H7 (cell line): ENCODE results near the gene DCAF4. TPM values are rescaled to one million over a fixed set of nuclear protein-coding genes. Genes with fewer than 3 reads are reported as not detected.
"Not testable (repeated sequence)": the region's sequence is repeated elsewhere in the genome, so short reads cannot be mapped to it uniquely, and the experiment has no call there.

Experiments used
- DNase-seq: peaks from one replicate; pipeline ENCODE4 v3.0.0; 2012
- H3K27me3 ChIP-seq: 2 replicates; pipeline ENCODE4 v1.6.0; 2011; ENCODE audit warnings: mild to moderate bottlenecking, low read length; ENCODE audit not compliant: control insufficient read depth, insufficient read depth
- H3K36me3 ChIP-seq: replicated peaks from 2 replicates; pipeline ENCODE4 v1.5.1; 2011; ENCODE audit warnings: low read length; ENCODE audit not compliant: control insufficient read depth, insufficient read depth
- H3K4me3 ChIP-seq: 2 replicates; pipeline ENCODE4 v1.5.1; 2011; ENCODE audit warnings: low read depth, mild to moderate bottlenecking, control low read depth, low read length, moderate library complexity; ENCODE audit not compliant: insufficient read depth
- total RNA-seq: library from RNA; depleted of rRNA; stranded (reverse); fragments of >200 nt; shearing (Covaris generic); gene quantifications from 2 replicates; pipeline ENCODE4 v1.2.3, GENCODE V29; 2014

Gene DCAF4
- total RNA-seq, 1 experiment from 2014 or later: 13.2 TPM

GRCh38 chr14:72939630-72940029 lies 13.4 kb downstream of the DCAF4 start:
- Histone ChIP-seq H3K4me3 (no peak overlapping the region), H3K36me3 (peaks cover 10% of the 10 kb centered on the region), H3K27me3 (no peaks in the 10 kb centered on the region)
- no peak for DNase-seq

- DNase-seq: no peak
- Histone ChIP-seq H3K36me3 (peaks cover 10% of the 10 kb centered on the region), H3K27me3 (no peaks in the 10 kb centered on the region), H3K4me3 (no peak overlapping the region)
Observed at GRCh38 chr14:72941286-72941985, 15.2 kb downstream of the DCAF4 start.

GRCh38 chr14:72942934-72943333 lies 16.7 kb downstream of the DCAF4 start:
- H3K4me3 ChIP-seq: no peak overlapping the region
- no peaks in the 10 kb centered on the region for H3K27me3 ChIP-seq
- DNase-seq: peak; percentile 68
- H3K36me3 ChIP-seq: peaks cover 12% of the 10 kb centered on the region

- H3K36me3 ChIP-seq: peaks cover 11% of the 10 kb centered on the region
- no peak for DNase-seq
- H3K4me3 ChIP-seq: no peak overlapping the region
- no peaks in the 10 kb centered on the region for H3K27me3 ChIP-seq
Observed at GRCh38 chr14:72943876-72944430, 17.7 kb downstream of the DCAF4 start.

GRCh38 chr14:72945356-72946027 lies 19.2 kb downstream of the DCAF4 start:
- Histone ChIP-seq H3K36me3 (peaks cover 11% of the 10 kb centered on the region), H3K4me3 (no peak overlapping the region), H3K27me3 (no peaks in the 10 kb centered on the region)
- no peak for DNase-seq

GRCh38 chr14:72946491-72946890 lies 20.2 kb downstream of the DCAF4 start:
- H3K4me3 ChIP-seq: no peak overlapping the region
- no peaks in the 10 kb centered on the region for H3K27me3 ChIP-seq
- peaks cover 8% of the 10 kb centered on the region for H3K36me3 ChIP-seq
- DNase-seq: no peak

GRCh38 chr14:72947366-72948160 lies 21.3 kb downstream of the DCAF4 start:
- H3K27me3 ChIP-seq: no peaks in the 10 kb centered on the region
- no peak for DNase-seq
- peaks cover 6% of the 10 kb centered on the region for H3K36me3 ChIP-seq
- no peak overlapping the region for H3K4me3 ChIP-seq

- H3K4me3 ChIP-seq: no peak overlapping the region
- DNase-seq: peak; percentile 76
- peaks cover 3% of the 10 kb centered on the region for H3K36me3 ChIP-seq
- H3K27me3 ChIP-seq: no peaks in the 10 kb centered on the region
Observed at GRCh38 chr14:72948481-72949138, 22.3 kb downstream of the DCAF4 start.

GRCh38 chr14:72952171-72952570 lies 25.9 kb downstream of the DCAF4 start:
- Histone ChIP-seq H3K4me3 (no peak overlapping the region), H3K27me3 (no peaks in the 10 kb centered on the region), H3K36me3 (peaks cover 5% of the 10 kb centered on the region)
- no peak for DNase-seq

GRCh38 chr14:72956741-72957140 lies 30.5 kb downstream of the DCAF4 start:
- H3K36me3 ChIP-seq, H3K4me3 ChIP-seq, H3K27me3 ChIP-seq, DNase-seq: not testable (repeated sequence)

GRCh38 chr14:72957213-72957612 lies 30.9 kb downstream of the DCAF4 start:
- H3K27me3 ChIP-seq: no peaks in the 10 kb centered on the region
- no peak for DNase-seq
- no peak overlapping the region for H3K4me3 ChIP-seq
- H3K36me3 ChIP-seq: peaks cover 8% of the 10 kb centered on the region

GRCh38 chr14:72958548-72958947 lies 32.3 kb downstream of the DCAF4 start:
- DNase-seq: no peak
- H3K27me3 ChIP-seq: no peaks in the 10 kb centered on the region

GRCh38 chr14:72961016-72961415 lies 34.8 kb downstream of the DCAF4 start:
- not testable (repeated sequence) for H3K36me3 ChIP-seq, H3K27me3 ChIP-seq, H3K4me3 ChIP-seq, DNase-seq

More at GRCh38 chr14:72958548-72958947, 32.3 kb downstream of the DCAF4 start:
- no peak overlapping the region for H3K4me3 ChIP-seq
- H3K36me3 ChIP-seq: peaks cover 8% of the 10 kb centered on the region
